HepG2 (cell line): ENCODE measurements around the gene MEGF6. TPM values are rescaled to one million over a fixed set of nuclear protein-coding genes. Genes with fewer than 3 reads are reported as not detected.

Experiments
- ATAC-seq: fragments of 200-7000 bp; cut with Tn5 transposase; 3 replicates; pipeline ENCODE4 v1.9.1; 2020; ENCODE audit warnings: mild to moderate bottlenecking, moderate library complexity
- BruUV-seq: library from RNA; stranded (reverse); fragments of 400-500 nt; replicated peaks from 2 replicates; lab custom pipeline; 2021; lab: Mats Ljungman, UMichigan
- CTCF ChIA-PET: fragments of 300-600 bp; formaldehyde crosslinking; extraction: SDS; loops from one replicate; lab custom pipeline; 2021; ENCODE audit warnings: low total read pairs, inconsistent platforms, low intra/inter-chr PET ratio; lab: Yijun Ruan, JAX
- POLR2A ChIA-PET: fragments of 350-600 bp; sonication (Branson Sonifier 250); formaldehyde crosslinking; loops from one replicate; lab custom pipeline; 2020; ENCODE audit warnings: antibody characterized with exemption, inconsistent platforms; lab: Yijun Ruan, JAX
- DNase-seq: peaks from one replicate; pipeline ENCODE4 v3.0.0-alpha.2; 2015; ENCODE audit warnings: low spot score
- FAIRE-seq: peaks from 3 replicates; lab custom pipeline; 2011; peaks lifted over from hg19 to GRCh38; lab: Jason Lieb, UNC
- H2AFZ ChIP-seq: one replicate; pipeline ENCODE4 v1.6.1; 2011; ENCODE audit warnings: low read length, inconsistent platforms
- H3K27ac ChIP-seq: fragments of 300-600 bp; 3 replicates; pipeline ENCODE4 v1.8.0; 2011; ENCODE audit warnings: mixed run types, mild to moderate bottlenecking, mixed read lengths, low read length, inconsistent platforms; ENCODE audit not compliant: insufficient read depth; ENCODE audit errors: extremely low read length
- H3K27me3 ChIP-seq, 2 experiments: fragments of 200-600 bp in 1 of 2; 2 replicates in 1 of 2; 3 replicates in 1 of 2; pipeline versions ENCODE4 v1.6.0 to v1.8.0; 2011; ENCODE audit warnings: low read length in 2 of 2, mild to moderate bottlenecking in 2 of 2, moderate library complexity in 2 of 2, inconsistent platforms in 1 of 2; ENCODE audit not compliant: insufficient read depth in 2 of 2, control insufficient read depth in 1 of 2
- H3K36me3 ChIP-seq, 2 experiments: fragments of 200-600 bp in 1 of 2; replicated peaks in 1 of 2; 2 replicates in 1 of 2; 3 replicates in 1 of 2; pipeline versions ENCODE4 v1.5.1 to v1.8.0; 2011; ENCODE audit warnings: low read length in 2 of 2, inconsistent platforms in 1 of 2; ENCODE audit not compliant: insufficient read depth in 2 of 2, control insufficient read depth in 1 of 2
- H3K4me1 ChIP-seq: 2 replicates; pipeline ENCODE4 v1.5.1; 2012; ENCODE audit warnings: low read length, inconsistent platforms; ENCODE audit not compliant: insufficient read depth
- H3K4me2 ChIP-seq: 2 replicates; pipeline ENCODE4 v1.6.0; 2011; ENCODE audit warnings: low read depth, low read length, inconsistent platforms
- H3K4me3 ChIP-seq, 3 experiments: fragments of 200-600 bp in 1 of 3; sonication (generic), shearing (Covaris generic) in 1 of 3; replicated peaks in 1 of 3; 2 replicates each; pipeline ENCODE4 v1.5.1; 2011 to 2016; ENCODE audit warnings: low read length in 3 of 3, inconsistent platforms in 2 of 3, low read depth in 2 of 3, mild to moderate bottlenecking in 2 of 3, control low read depth in 1 of 3, mixed read lengths in 1 of 3; ENCODE audit not compliant: insufficient read depth in 1 of 3
- H3K79me2 ChIP-seq: one replicate; pipeline ENCODE4 v1.6.1; 2011; ENCODE audit warnings: low read length, inconsistent platforms; ENCODE audit not compliant: insufficient read depth
- H3K9ac ChIP-seq: 2 replicates; pipeline ENCODE4 v1.6.0; 2011; ENCODE audit warnings: mild to moderate bottlenecking, low read depth, low read length, inconsistent platforms; ENCODE audit not compliant: insufficient read depth
- H3K9me3 ChIP-seq: 2 replicates; pipeline ENCODE4 v1.5.1; 2012; ENCODE audit warnings: mild to moderate bottlenecking, low read length
- H4K20me1 ChIP-seq: 2 replicates; pipeline ENCODE4 v1.6.0; 2011; ENCODE audit warnings: inconsistent platforms, mild to moderate bottlenecking, low read length, moderate library complexity; ENCODE audit not compliant: insufficient read depth
- DNMT3B ChIP-seq: conservative IDR thresholded peaks from 2 replicates; pipeline ENCODE4 v1.6.1; 2016; ENCODE audit warnings: missing biosample characterization, control low read depth
- FUBP1 ChIP-seq: sonication (generic); formaldehyde crosslinking; IDR thresholded peaks from 2 replicates; pipeline ENCODE4 v1.5.1; 2020; ENCODE audit warnings: missing genetic modification reagents, mild to moderate bottlenecking, borderline replicate concordance
- HDAC1 ChIP-seq: sonication (generic); formaldehyde crosslinking; IDR thresholded peaks from 2 replicates; pipeline ENCODE4 v1.5.1; 2020; ENCODE audit warnings: mild to moderate bottlenecking, missing genetic modification reagents
- MED1 ChIP-seq: sonication (generic); formaldehyde crosslinking; IDR thresholded peaks from 2 replicates; pipeline ENCODE4 v1.4.0; 2020; ENCODE audit warnings: missing genetic modification reagents
- POLR2AphosphoS2 ChIP-seq: IDR thresholded peaks from 2 replicates; pipeline ENCODE4 v1.6.1; 2011; ENCODE audit warnings: low read depth, low read length, improper control_type of control experiment
- TFDP2 ChIP-seq: sonication (generic); formaldehyde crosslinking; IDR thresholded peaks from 2 replicates; pipeline ENCODE4 v1.4.0; 2020; ENCODE audit warnings: missing genetic modification reagents
- ZBTB7A ChIP-seq: sonication (generic); formaldehyde crosslinking; IDR thresholded peaks from 2 replicates; pipeline ENCODE4 v1.8.0; 2022; ENCODE audit warnings: mild to moderate bottlenecking, missing genetic modification reagents
- ZNF275 ChIP-seq: sonication (generic); formaldehyde crosslinking; IDR thresholded peaks from 2 replicates; pipeline ENCODE4 v1.8.0; 2022; ENCODE audit warnings: missing genetic modification reagents, mild to moderate bottlenecking, inconsistent platforms, borderline replicate concordance
- ZNF276 ChIP-seq: sonication (generic); formaldehyde crosslinking; IDR thresholded peaks from 2 replicates; pipeline ENCODE4 v1.4.0; 2020; ENCODE audit warnings: mild to moderate bottlenecking, low read depth, missing genetic modification reagents
- ZNF724P ChIP-seq: sonication (generic); formaldehyde crosslinking; IDR thresholded peaks from 2 replicates; pipeline ENCODE4 v1.8.0; 2022; ENCODE audit warnings: missing genetic modification reagents, borderline replicate concordance
- WGBS: methylation state at CpG from one replicate; pipeline ENCODE4 v1.1.6; 2017; ENCODE audit warnings: low lambda C conversion rate; 5-methylcytosine and 5-hydroxymethylcytosine counted together
- in situ Hi-C: cut with HindIII; loops from 2 replicates; pipeline ENCODE4 v1.10.0; 2017; ENCODE audit warnings: low pct_unique_long_range_greater_than_20kb; ENCODE audit not compliant: extremely low pct_ligation_motif_present
- intact Hi-C: fragments of 100-400 bp; cut with micrococcal nuclease; formaldehyde crosslinking; loops from one replicate; pipeline ENCODE4 v1.10.0; 2022; ENCODE audit not compliant: unreplicated experiment
- polyA plus RNA-seq, 8 experiments: library from polyadenylated mRNA; depleted of rRNA in 3 of 8; stranded (reverse) in 7 of 8; unstranded in 1 of 8; fragments of >200 nt; fragmentation: Illumina TruSeq in 4 of 8; extraction: Trizol in 4 of 8; gene quantifications; 2 replicates each; pipeline versions ENCODE4 v1.2.1 to v1.2.3, GENCODE V29; 2011 to 2016; ENCODE audit warnings: low read depth in 4 of 8, missing spikeins in 1 of 8, mixed read lengths in 1 of 8; ENCODE audit not compliant: insufficient read depth in 1 of 8
- total RNA-seq, 5 experiments: library from RNA; depleted of rRNA; stranded (reverse); fragments of >200 nt; fragmentation: Illumina TruSeq; extraction: Trizol; gene quantifications; 2 replicates each; pipeline ENCODE4 v1.2.3, GENCODE V29; 2016; ENCODE audit warnings: low read depth in 1 of 5

Gene MEGF6
- total and polyA plus RNA-seq, 2 of the 13 experiments (the other 11 are each of a cell fraction or from before 2014, with no cell fraction given): 1.9 TPM

GRCh38 chr1:3570066-3570986 is 41.0 kb downstream of the MEGF6 start (continued):
- TF ChIP-seq ZNF275: no peak
- TF ChIP-seq, all 625 proteins: peak for 2

GRCh38 chr1:3569436-3569835 is 41.9 kb downstream of the MEGF6 start:
- Histone ChIP-seq H2AFZ (no peak overlapping the region), H4K20me1 (peaks cover 7% of the 10 kb centered on the region; the same call in 1 of the 2 replicates), H3K79me2 (no peaks in the 10 kb centered on the region), H3K9me3 (no peaks in the 10 kb centered on the region), H3K4me2 (no peak overlapping the region), H3K4me1 (peaks cover 17% of the 10 kb centered on the region), H3K4me3 (no peak overlapping the region), H3K27ac (no peak overlapping the region), H3K27me3 (peaks cover 2 to 18% of the 10 kb centered on the region in 2 experiments; a peak in 3 of 5 replicates), H3K36me3 (no peaks in the 10 kb centered on the region; a peak in 1 of 5 replicates), H3K9ac (no peak overlapping the region)
- WGBS: 49% methylated on average over 2 of the region's 8 CpGs
- intact Hi-C loops: no loop called here
- CTCF ChIA-PET: no interaction called here
- POLR2A ChIA-PET: no interaction called here
- no peak for TF ChIP-seq DNMT3B (CRISPR knock-in tag)
- TF ChIP-seq ZNF276 (CRISPR knock-in tag): no peak
- no peak for TF ChIP-seq FUBP1 (CRISPR knock-in tag)
- no peak for TF ChIP-seq ZBTB7A
- TF ChIP-seq ZNF724P (CRISPR knock-in tag): no peak
- TF ChIP-seq TFDP2: no peak
- no peak for TF ChIP-seq MED1 (CRISPR knock-in tag)
- no peak for TF ChIP-seq HDAC1 (CRISPR knock-in tag)
- TF ChIP-seq POLR2AphosphoS2: no peak
- DNase-seq (no peak), FAIRE-seq (no peak), ATAC-seq (no peak)
- BruUV-seq: no TSS peak
- in situ Hi-C loops: loop anchor here (5.0 kb wide), 1 partner anchor 53 kb away; no protein-coding TSS in a partner anchor
